Keratinocyte (primary cell): ENCODE measurements around the gene PLA2G6. TPM values are rescaled to one million over a fixed set of nuclear protein-coding genes. Genes with fewer than 3 reads are reported as not detected.

Experiments used
- DNase-seq: peaks from one replicate; pipeline ENCODE4 v3.0.0-alpha.2; 2011; ENCODE audit warnings: low read depth, missing footprints, low spot score
- FAIRE-seq: peaks from 2 replicates; lab custom pipeline; 2011; peaks lifted over from hg19 to GRCh38; lab: Jason Lieb, UNC
- H2AFZ ChIP-seq: 2 replicates; pipeline ENCODE4 v1.6.0; 2012; ENCODE audit warnings: low read length, control low read depth, inconsistent platforms; ENCODE audit not compliant: control insufficient read depth
- H3K27ac ChIP-seq: 2 replicates; pipeline ENCODE4 v1.5.1; 2011; ENCODE audit warnings: low read length; ENCODE audit not compliant: control insufficient read depth, insufficient read depth
- H3K27me3 ChIP-seq: 3 replicates; pipeline ENCODE4 v1.6.0; 2011; ENCODE audit warnings: low read length; ENCODE audit not compliant: control insufficient read depth, insufficient read depth; ENCODE audit errors: extremely low read depth
- H3K36me3 ChIP-seq, 2 experiments: 2 replicates in 1 of 2; 3 replicates in 1 of 2; pipeline ENCODE4 v1.5.1; 2011; ENCODE audit warnings: low read length in 2 of 2, mild to moderate bottlenecking in 1 of 2; ENCODE audit not compliant: control insufficient read depth in 2 of 2, insufficient read depth in 2 of 2; ENCODE audit errors: extremely low read depth in 1 of 2
- H3K4me1 ChIP-seq: 3 replicates; pipeline ENCODE4 v1.5.1; 2011; ENCODE audit warnings: low read length; ENCODE audit not compliant: control insufficient read depth, insufficient read depth; ENCODE audit errors: extremely low read depth
- H3K4me2 ChIP-seq: 3 replicates; pipeline ENCODE4 v1.6.0; 2011; ENCODE audit warnings: low read depth, low read length; ENCODE audit not compliant: control insufficient read depth, insufficient read depth; ENCODE audit errors: extremely low read depth
- H3K4me3 ChIP-seq, 3 experiments: fragments of 200-600 bp in 1 of 3; sonication (generic) in 1 of 3; 2 replicates in 2 of 3; 3 replicates in 1 of 3; pipeline ENCODE4 v1.5.1; 2011 to 2016; ENCODE audit warnings: low read length in 3 of 3, mild to moderate bottlenecking in 3 of 3, control low read depth in 2 of 3, inconsistent platforms in 1 of 3, low read depth in 1 of 3, mixed read lengths in 1 of 3, mixed run types in 1 of 3, moderate library complexity in 1 of 3; ENCODE audit not compliant: control insufficient read depth in 2 of 3, insufficient read depth in 2 of 3; ENCODE audit errors: extremely low read depth in 1 of 3
- H3K79me2 ChIP-seq: 2 replicates; pipeline ENCODE4 v1.6.0; 2012; ENCODE audit warnings: low read length; ENCODE audit not compliant: control insufficient read depth, insufficient read depth
- H3K9ac ChIP-seq: 3 replicates; pipeline ENCODE4 v1.6.0; 2011; ENCODE audit warnings: low read length; ENCODE audit not compliant: control insufficient read depth, insufficient read depth; ENCODE audit errors: extremely low read depth
- H3K9me1 ChIP-seq: 3 replicates; pipeline ENCODE4 v1.6.0; 2011; ENCODE audit warnings: low read length; ENCODE audit not compliant: control insufficient read depth, insufficient read depth; ENCODE audit errors: extremely low read depth
- H3K9me3 ChIP-seq: 2 replicates; pipeline ENCODE4 v1.5.1; 2012; ENCODE audit warnings: low read depth, low read length; ENCODE audit not compliant: control insufficient read depth
- H4K20me1 ChIP-seq: 3 replicates; pipeline ENCODE4 v1.6.0; 2011; ENCODE audit warnings: low read length; ENCODE audit not compliant: control insufficient read depth, insufficient read depth; ENCODE audit errors: extremely low read depth
- CTCF ChIP-seq, 3 experiments: IDR thresholded peaks in 1 of 3; conservative IDR thresholded peaks in 1 of 3; optimal IDR thresholded peaks in 1 of 3; 2 replicates in 2 of 3; 3 replicates in 1 of 3; pipeline versions ENCODE3 to v1.5.1; 2011; ENCODE audit warnings: low read length in 3 of 3, mild to moderate bottlenecking in 3 of 3, moderate library complexity in 2 of 3, control low read depth in 1 of 3, inconsistent platforms in 1 of 3; ENCODE audit not compliant: insufficient read depth in 2 of 3; ENCODE audit errors: extremely low read depth in 1 of 3
- EZH2 ChIP-seq: IDR thresholded peaks from one replicate; pipeline ENCODE4 v1.6.1; 2012; ENCODE audit warnings: inconsistent platforms, mild to moderate bottlenecking, low read length, moderate library complexity
- dilution Hi-C: fragments of 300-500 bp; cut with MboI; formaldehyde crosslinking; loops from one replicate; pipeline ENCODE4 v1.7.0; 2020; ENCODE audit warnings: low sequenced_read_pairs; ENCODE audit not compliant: extremely low pct_ligation_motif_present
- polyA plus RNA-seq, 5 experiments: library from polyadenylated mRNA; depleted of rRNA in 3 of 5; stranded (reverse) in 3 of 5; stranded (forward) in 1 of 5; unstranded in 1 of 5; fragments of >200 nt; gene quantifications; 1 replicate in 1 of 5; 2 replicates in 3 of 5; 3 replicates in 1 of 5; pipeline versions ENCODE4 v1.2.1 to v1.2.3, GENCODE V29; 2011 to 2012; ENCODE audit warnings: missing spikeins in 2 of 5, low read depth in 1 of 5, low replicate concordance in 1 of 5

Gene PLA2G6
- polyA plus RNA-seq, 1 donor (not counting 4 experiments of a cell fraction or from before 2014, with no cell fraction given): 5.2 TPM

DNA sequence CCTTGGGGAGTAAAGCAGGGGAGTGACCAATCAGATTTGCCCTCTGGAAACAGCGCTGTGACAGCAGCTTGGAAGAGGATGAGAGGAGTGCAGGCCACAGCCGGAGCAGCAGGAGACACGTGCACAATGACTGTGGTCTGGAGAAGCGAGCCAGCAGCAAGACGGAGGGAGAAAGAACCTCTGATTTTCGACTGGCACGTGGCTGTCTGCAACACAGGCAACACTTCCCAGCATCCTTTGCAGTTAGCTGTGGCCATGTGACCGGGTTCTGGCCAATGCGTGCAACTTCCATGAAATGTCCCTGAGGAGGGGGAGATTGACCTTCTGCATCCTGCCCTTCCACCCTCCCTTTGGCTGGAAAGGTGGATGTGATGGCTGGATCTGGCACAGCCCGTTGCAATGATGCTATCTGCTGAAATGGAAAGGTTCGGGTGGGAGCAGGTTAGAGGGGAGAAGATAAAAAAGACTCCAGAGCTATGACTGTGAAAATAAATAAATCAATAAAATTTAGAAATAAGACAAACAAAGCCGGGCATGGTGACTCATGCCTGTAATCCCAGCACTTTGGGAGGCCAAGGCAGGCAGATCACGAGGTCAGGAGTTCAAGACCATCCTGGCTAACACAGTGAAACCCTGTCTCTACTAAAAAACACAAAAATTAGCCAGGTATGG is 15.6 kb downstream of the PLA2G6 start:
- H3K27ac ChIP-seq: no peak overlapping the region
- no peak overlapping the region for H3K9ac ChIP-seq
- H2AFZ ChIP-seq: no peak overlapping the region
- no peak overlapping the region for H3K4me3 ChIP-seq
- dilution Hi-C loops: no loop called here
- H3K9me3 ChIP-seq: no peaks in the 10 kb centered on the region
- no peaks in the 10 kb centered on the region for H3K36me3 ChIP-seq
- FAIRE-seq: peak; percentile 52
- H4K20me1 ChIP-seq: no peaks in the 10 kb centered on the region
- DNase-seq: no peak
- H3K4me1 ChIP-seq: peaks cover 2% of the 10 kb centered on the region
- H3K27me3 ChIP-seq: no peaks in the 10 kb centered on the region
- no peak for TF ChIP-seq CTCF (optimal IDR thresholded peaks at IDR 0.05 in 1 of 3, IDR thresholded peaks at IDR 0.05 in 1 of 3, conservative IDR thresholded peaks at IDR 0.05 in 1 of 3; ENCODE audit: extremely low read depth in 1 of 3, insufficient read depth in 2 of 3, low read length in 3 of 3)
- no peak for TF ChIP-seq EZH2
- no peak overlapping the region for H3K4me2 ChIP-seq
- H3K9me1 ChIP-seq: no peaks in the 10 kb centered on the region
- no peaks in the 10 kb centered on the region for H3K79me2 ChIP-seq

GRCh38 chr22:38164551-38164918 is 17.1 kb downstream of the PLA2G6 start:
- TF ChIP-seq CTCF (optimal IDR thresholded peaks at IDR 0.05 in 1 of 3, IDR thresholded peaks at IDR 0.05 in 1 of 3, conservative IDR thresholded peaks at IDR 0.05 in 1 of 3; ENCODE audit: extremely low read depth in 1 of 3, insufficient read depth in 2 of 3, low read length in 3 of 3): no peak
- TF ChIP-seq EZH2: no peak
- DNase-seq (no peak), FAIRE-seq (no peak)
- Histone ChIP-seq H3K4me1 (peaks cover 2% of the 10 kb centered on the region), H2AFZ (no peak overlapping the region), H3K4me3 (no peak overlapping the region), H3K9me1 (no peaks in the 10 kb centered on the region), H3K9me3 (no peaks in the 10 kb centered on the region), H3K27me3 (no peaks in the 10 kb centered on the region), H3K79me2 (no peaks in the 10 kb centered on the region), H3K36me3 (no peaks in the 10 kb centered on the region), H3K27ac (no peak overlapping the region), H3K4me2 (no peak overlapping the region), H3K9ac (no peak overlapping the region), H4K20me1 (no peaks in the 10 kb centered on the region)
- dilution Hi-C loops: no loop called here
